Endothelial cell of umbilical vein (primary cell): ENCODE results near the gene FRS2. TPM values are rescaled to one million over a fixed set of nuclear protein-coding genes. Genes with fewer than 3 reads are reported as not detected.

Experiments
- BruUV-seq: library from RNA; stranded (reverse); fragments of 400-500 nt; replicated peaks from 2 replicates; lab custom pipeline; 2021; lab: Mats Ljungman, UMichigan
- CTCF ChIA-PET: fragments of 300-600, 350-600 bp; sonication (Branson Sonifier 250); formaldehyde crosslinking; loops from one replicate; lab custom pipeline; 2021; ENCODE audit warnings: antibody characterized with exemption, inconsistent platforms; lab: Charles Lee
- POLR2A ChIA-PET: fragments of 300-600, 350-600 bp; sonication (Branson Sonifier 250); formaldehyde crosslinking; loops from one replicate; lab custom pipeline; 2021; ENCODE audit warnings: antibody characterized with exemption, inconsistent platforms; lab: Charles Lee
- DNase-seq: peaks from one replicate; pipeline ENCODE4 v3.0.0-alpha.2; 2011; ENCODE audit warnings: low read depth, low spot score
- FAIRE-seq: peaks from 2 replicates; lab custom pipeline; 2011; peaks lifted over from hg19 to GRCh38; lab: Jason Lieb, UNC
- H2AFZ ChIP-seq: 2 replicates; pipeline ENCODE4 v1.6.0; 2012; ENCODE audit warnings: low read depth, low read length, control low read depth, inconsistent platforms
- H3K27ac ChIP-seq: 2 replicates; pipeline ENCODE4 v1.5.1; 2011; ENCODE audit warnings: low read depth, mild to moderate bottlenecking, control low read depth, low read length, moderate library complexity; ENCODE audit not compliant: insufficient read depth
- H3K27me3 ChIP-seq, 2 experiments: 2 replicates each; pipeline versions ENCODE4 v1.6.0 to v1.6.1; 2011; ENCODE audit warnings: low read length in 2 of 2, mixed read lengths in 1 of 2; ENCODE audit not compliant: control insufficient read depth in 2 of 2, insufficient read depth in 2 of 2
- H3K36me3 ChIP-seq, 2 experiments: 2 replicates in 1 of 2; 3 replicates in 1 of 2; pipeline ENCODE4 v1.5.1; 2011; ENCODE audit warnings: low read length in 2 of 2, mild to moderate bottlenecking in 1 of 2, moderate library complexity in 1 of 2; ENCODE audit not compliant: control insufficient read depth in 2 of 2, insufficient read depth in 2 of 2; ENCODE audit errors: extremely low read depth in 1 of 2
- H3K4me1 ChIP-seq: 3 replicates; pipeline ENCODE4 v1.5.1; 2011; ENCODE audit warnings: mild to moderate bottlenecking, low read length; ENCODE audit not compliant: control insufficient read depth, insufficient read depth; ENCODE audit errors: extremely low read depth
- H3K4me2 ChIP-seq: 2 replicates; pipeline ENCODE4 v1.6.1; 2011; ENCODE audit warnings: low read length, control low read depth, mixed read lengths; ENCODE audit not compliant: insufficient read depth
- H3K4me3 ChIP-seq, 3 experiments: fragments of 200-600 bp in 1 of 3; sonication (generic), shearing (Covaris generic) in 1 of 3; replicated peaks in 1 of 3; 2 replicates each; pipeline ENCODE4 v1.5.1; 2011 to 2016; ENCODE audit warnings: control low read depth in 3 of 3, low read length in 3 of 3, mild to moderate bottlenecking in 2 of 3, inconsistent platforms in 1 of 3, low read depth in 1 of 3, moderate library complexity in 1 of 3; ENCODE audit not compliant: insufficient read depth in 1 of 3
- H3K79me2 ChIP-seq: 2 replicates; pipeline ENCODE4 v1.6.0; 2012; ENCODE audit warnings: low read length, inconsistent platforms; ENCODE audit not compliant: control insufficient read depth, insufficient read depth
- H3K9ac ChIP-seq: replicated peaks from 2 replicates; pipeline ENCODE3; 2011; ENCODE audit warnings: low read length, control low read depth; ENCODE audit not compliant: insufficient read depth; ENCODE audit errors: extremely low read depth
- H3K9me1 ChIP-seq: replicated peaks from 3 replicates; pipeline ENCODE4 v1.6.0; 2011; ENCODE audit warnings: mild to moderate bottlenecking, low read length; ENCODE audit not compliant: control insufficient read depth, insufficient read depth; ENCODE audit errors: extremely low read depth
- H3K9me3 ChIP-seq: replicated peaks from 2 replicates; pipeline ENCODE4 v1.5.1; 2012; ENCODE audit warnings: low read length, inconsistent platforms; ENCODE audit not compliant: control insufficient read depth, insufficient read depth
- H4K20me1 ChIP-seq: replicated peaks from 2 replicates; pipeline ENCODE3; 2011; ENCODE audit warnings: mild to moderate bottlenecking, low read length; ENCODE audit not compliant: control insufficient read depth, insufficient read depth; ENCODE audit errors: extremely low read depth
- EZH2 ChIP-seq: IDR thresholded peaks from 2 replicates; pipeline ENCODE4 v1.6.1; 2012; ENCODE audit warnings: borderline replicate concordance, low read depth, mild to moderate bottlenecking, moderate library complexity, low read length, inconsistent platforms; ENCODE audit not compliant: severe bottlenecking
- FOS ChIP-seq: IDR thresholded peaks from 2 replicates; pipeline ENCODE4 v1.6.1; 2011; ENCODE audit warnings: mild to moderate bottlenecking, low read length, moderate library complexity, borderline replicate concordance; ENCODE audit not compliant: insufficient read depth
- GATA2 ChIP-seq: IDR thresholded peaks from 2 replicates; pipeline ENCODE4 v1.7.0; 2011; ENCODE audit warnings: low read depth, mild to moderate bottlenecking, moderate library complexity, mixed read lengths, low read length; ENCODE audit not compliant: insufficient read length, insufficient read depth
- JUN ChIP-seq: IDR thresholded peaks from 2 replicates; pipeline ENCODE4 v1.6.1; 2011; ENCODE audit warnings: borderline replicate concordance, low read depth; ENCODE audit not compliant: insufficient read length, insufficient read depth
- MYC ChIP-seq: IDR thresholded peaks from one replicate; pipeline ENCODE4 v1.6.1; 2011; ENCODE audit warnings: mild to moderate bottlenecking, low read depth, low read length
- POLR2A ChIP-seq: IDR thresholded peaks from 2 replicates; pipeline ENCODE4 v1.6.1; 2012; ENCODE audit warnings: low read depth, mild to moderate bottlenecking, control low read depth, low read length
- POLR2AphosphoS5 ChIP-seq: IDR thresholded peaks from 2 replicates; pipeline ENCODE4 v1.6.1; 2012; ENCODE audit warnings: low read depth, mild to moderate bottlenecking, control low read depth, low read length, moderate library complexity; ENCODE audit not compliant: insufficient read depth
- dilution Hi-C: fragments of 300-500 bp; cut with MboI; formaldehyde crosslinking; loops from one replicate; pipeline ENCODE4 v1.15.0; 2019; ENCODE audit warnings: low sequenced_read_pairs; ENCODE audit not compliant: extremely low pct_ligation_motif_present
- intact Hi-C: fragments of 100-400 bp; cut with micrococcal nuclease; formaldehyde crosslinking; loops from one replicate; pipeline ENCODE4 v1.10.0; 2022
- polyA plus RNA-seq, 4 experiments: library from polyadenylated mRNA; depleted of rRNA in 3 of 4; stranded (reverse) in 3 of 4; unstranded in 1 of 4; fragments of >200 nt; gene quantifications; 2 replicates each; pipeline versions ENCODE4 v1.2.1 to v1.2.3, GENCODE V29; 2011 to 2012; ENCODE audit warnings: missing spikeins in 1 of 4
- total RNA-seq: library from RNA; stranded (reverse); gene quantifications from 2 replicates; pipeline ENCODE4 v1.2.3, GENCODE V29; 2021
- TF ChIP-seq, protein P1 (sequence below), 2 donors: IDR thresholded peaks; 1 replicate in 1 of 2; 2 replicates in 1 of 2; pipeline ENCODE4 v1.5.1; 2011; ENCODE audit warnings: low read length in 2 of 2, mild to moderate bottlenecking in 2 of 2, moderate library complexity in 2 of 2, control low read depth in 1 of 2, inconsistent platforms in 1 of 2, low read depth in 1 of 2; ENCODE audit not compliant: insufficient read depth in 1 of 2; ENCODE audit errors: extremely low read depth in 1 of 2
- TF ChIP-seq, protein P2 (sequence below): IDR thresholded peaks from 2 replicates; pipeline ENCODE4 v1.6.1; 2011; ENCODE audit not compliant: insufficient read depth, insufficient read length

The FRS2 gene
- total and polyA plus RNA-seq, 2 donors (not counting 3 experiments of a cell fraction or from before 2014, with no cell fraction given), result 6.3 to 15.5 TPM

DNA sequence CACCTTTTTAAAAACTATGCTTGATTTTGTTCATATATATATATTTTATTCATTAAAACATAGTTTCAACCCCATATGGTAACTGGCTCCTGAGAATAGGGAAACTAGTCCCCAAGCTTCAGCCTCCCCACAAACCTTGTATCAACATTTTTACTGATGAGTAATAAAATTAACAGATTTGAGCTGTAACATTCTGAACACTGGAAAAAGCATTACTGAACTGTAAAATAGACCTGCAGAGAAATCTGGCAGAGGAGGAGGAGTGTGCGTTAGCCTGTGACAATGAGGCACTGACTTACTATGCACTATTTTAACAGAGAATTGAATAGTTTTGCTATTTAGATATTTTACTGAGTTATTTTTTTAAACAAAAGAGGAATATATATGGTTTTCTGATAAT, 43.1 kb downstream of the FRS2 start:
- FAIRE-seq (no peak), DNase-seq (no peak)
- no peak overlapping the region for H3K9ac ChIP-seq
- H3K36me3 ChIP-seq, result no peaks in the 10 kb centered on the region
- H3K9me3 ChIP-seq, result no peaks in the 10 kb centered on the region
- no peaks in the 10 kb centered on the region for H3K27me3 ChIP-seq
- BruUV-seq, result no TSS peak
- intact Hi-C loops (no loop called here), dilution Hi-C loops (no loop called here)
- H3K9me1 ChIP-seq, result no peaks in the 10 kb centered on the region
- H2AFZ ChIP-seq, result no peak overlapping the region
- POLR2A ChIA-PET, result no interaction called here
- H3K27ac ChIP-seq, result no peak overlapping the region
- TF ChIP-seq, protein P1, sequence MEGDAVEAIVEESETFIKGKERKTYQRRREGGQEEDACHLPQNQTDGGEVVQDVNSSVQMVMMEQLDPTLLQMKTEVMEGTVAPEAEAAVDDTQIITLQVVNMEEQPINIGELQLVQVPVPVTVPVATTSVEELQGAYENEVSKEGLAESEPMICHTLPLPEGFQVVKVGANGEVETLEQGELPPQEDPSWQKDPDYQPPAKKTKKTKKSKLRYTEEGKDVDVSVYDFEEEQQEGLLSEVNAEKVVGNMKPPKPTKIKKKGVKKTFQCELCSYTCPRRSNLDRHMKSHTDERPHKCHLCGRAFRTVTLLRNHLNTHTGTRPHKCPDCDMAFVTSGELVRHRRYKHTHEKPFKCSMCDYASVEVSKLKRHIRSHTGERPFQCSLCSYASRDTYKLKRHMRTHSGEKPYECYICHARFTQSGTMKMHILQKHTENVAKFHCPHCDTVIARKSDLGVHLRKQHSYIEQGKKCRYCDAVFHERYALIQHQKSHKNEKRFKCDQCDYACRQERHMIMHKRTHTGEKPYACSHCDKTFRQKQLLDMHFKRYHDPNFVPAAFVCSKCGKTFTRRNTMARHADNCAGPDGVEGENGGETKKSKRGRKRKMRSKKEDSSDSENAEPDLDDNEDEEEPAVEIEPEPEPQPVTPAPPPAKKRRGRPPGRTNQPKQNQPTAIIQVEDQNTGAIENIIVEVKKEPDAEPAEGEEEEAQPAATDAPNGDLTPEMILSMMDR (IDR thresholded peaks at IDR 0.05; ENCODE audit: extremely low read depth in 1 of 2, insufficient read depth in 1 of 2, low read depth in 1 of 2, low read length in 2 of 2), result no peak
- TF ChIP-seq POLR2AphosphoS5, result no peak
- TF ChIP-seq JUN, result no peak
- no peak for TF ChIP-seq GATA2
- TF ChIP-seq, protein P2, sequence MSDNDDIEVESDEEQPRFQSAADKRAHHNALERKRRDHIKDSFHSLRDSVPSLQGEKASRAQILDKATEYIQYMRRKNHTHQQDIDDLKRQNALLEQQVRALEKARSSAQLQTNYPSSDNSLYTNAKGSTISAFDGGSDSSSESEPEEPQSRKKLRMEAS, result no peak
- TF ChIP-seq EZH2, result no peak
- TF ChIP-seq FOS, result no peak
- TF ChIP-seq MYC, result no peak
- TF ChIP-seq POLR2A, result no peak
- no peak overlapping the region for H3K4me2 ChIP-seq
- peaks cover 74% of the 10 kb centered on the region for H3K79me2 ChIP-seq
- CTCF ChIA-PET, result interaction anchor here (1.5 to 2.0 kb wide), 2 partner anchors 11 to 57 kb away, joined by 5 to 6 read pairs; no protein-coding TSS in a partner anchor
- peaks cover 9% of the 10 kb centered on the region for H3K4me1 ChIP-seq
- H4K20me1 ChIP-seq, result peaks cover 23% of the 10 kb centered on the region
- no peak overlapping the region for H3K4me3 ChIP-seq
